NCI-H526 treated with DMSO at 0.1 percent for 48 hours (cell line): ENCODE results near the gene PSORS1C1.
"Not testable (repeated sequence)": the region's sequence is repeated elsewhere in the genome, so short reads cannot be mapped to it uniquely, and the experiment has no call there.

Experiments
- DNase-seq: peaks from one replicate; lab custom pipeline; 2025; lab: John Stamatoyannopoulos, UW

PSORS1C1 gene

DNA sequence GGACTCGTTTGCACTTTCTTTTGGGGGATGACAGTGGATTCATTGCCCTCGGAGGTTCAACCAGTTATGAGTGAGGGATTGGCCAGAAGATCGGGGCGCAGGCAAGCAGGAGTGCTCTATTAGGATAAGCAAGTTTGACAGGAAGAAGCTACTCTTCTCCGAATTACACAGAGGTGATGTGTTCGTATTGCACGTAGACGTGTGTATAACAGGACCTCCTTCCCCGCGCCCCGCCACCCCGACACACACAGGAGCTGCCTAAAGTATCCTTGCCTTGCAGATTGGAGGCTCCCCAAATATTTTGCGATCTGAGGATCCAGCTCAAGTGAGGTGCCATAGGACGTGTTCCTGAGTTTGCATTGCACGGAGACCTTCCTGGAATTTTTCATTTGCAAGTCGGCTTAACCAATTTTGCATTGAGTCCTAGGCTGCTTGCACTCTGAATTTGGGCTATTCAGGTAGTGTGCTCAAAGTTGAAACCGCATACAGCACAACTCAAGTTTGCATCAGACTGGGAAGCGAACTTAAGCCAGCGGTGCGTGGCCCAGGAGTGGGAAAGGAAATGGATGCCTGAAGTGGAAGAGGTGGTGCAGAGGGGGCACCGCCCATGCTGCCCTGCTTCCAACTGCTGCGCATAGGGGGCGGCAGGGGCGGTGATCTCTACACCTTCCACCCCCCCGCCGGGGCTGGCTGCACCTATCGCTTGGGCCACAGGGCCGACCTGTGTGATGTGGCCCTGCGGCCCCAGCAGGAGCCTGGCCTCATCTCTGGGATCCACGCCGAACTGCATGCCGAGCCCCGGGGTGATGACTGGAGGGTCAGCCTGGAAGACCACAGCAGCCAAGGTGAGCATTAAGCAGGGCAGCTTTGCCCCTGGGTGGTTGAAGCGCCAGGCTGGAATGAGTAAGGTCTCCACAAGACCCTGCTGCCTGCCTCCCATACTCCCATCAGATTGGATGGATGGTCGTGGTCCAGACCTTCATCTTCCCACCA is 44.6 kb downstream of the PSORS1C1 start:
- DNase-seq = peak; percentile 34

DNA sequence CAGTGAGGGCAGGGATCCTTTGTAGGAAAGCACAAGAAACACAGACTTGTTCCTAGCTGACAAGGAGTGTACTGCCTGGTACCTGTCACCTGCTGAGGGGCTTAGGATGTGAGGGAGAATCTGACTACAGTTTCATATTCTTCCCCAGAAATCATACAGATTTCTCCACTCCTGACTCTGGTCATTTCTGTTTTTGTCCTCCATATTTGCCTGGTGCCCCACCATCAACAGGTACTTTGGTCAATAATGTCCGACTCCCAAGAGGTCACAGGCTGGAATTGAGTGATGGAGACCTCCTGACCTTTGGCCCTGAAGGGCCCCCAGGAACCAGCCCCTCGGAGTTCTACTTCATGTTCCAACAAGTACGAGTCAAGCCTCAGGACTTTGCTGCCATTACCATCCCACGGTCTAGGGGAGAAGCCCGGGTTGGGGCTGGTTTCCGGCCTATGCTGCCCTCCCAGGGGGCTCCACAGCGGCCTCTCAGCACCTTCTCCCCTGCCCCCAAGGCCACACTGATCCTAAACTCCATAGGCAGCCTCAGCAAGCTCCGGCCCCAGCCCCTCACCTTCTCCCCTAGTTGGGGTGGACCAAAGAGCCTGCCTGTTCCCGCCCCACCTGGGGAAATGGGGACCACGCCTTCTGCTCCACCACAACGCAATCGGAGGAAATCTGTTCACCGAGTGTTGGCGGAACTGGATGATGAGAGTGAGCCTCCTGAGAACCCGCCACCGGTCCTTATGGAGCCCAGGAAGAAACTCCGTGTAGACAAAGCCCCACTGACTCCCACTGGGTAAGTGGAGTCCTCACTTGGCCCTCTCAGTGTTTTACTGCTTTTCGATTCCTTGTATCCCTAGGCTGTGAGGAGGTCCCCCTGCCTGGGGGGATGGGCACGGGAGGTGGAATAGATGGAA is 46.9 kb downstream of the PSORS1C1 start:
- no peak for DNase-seq

DNA sequence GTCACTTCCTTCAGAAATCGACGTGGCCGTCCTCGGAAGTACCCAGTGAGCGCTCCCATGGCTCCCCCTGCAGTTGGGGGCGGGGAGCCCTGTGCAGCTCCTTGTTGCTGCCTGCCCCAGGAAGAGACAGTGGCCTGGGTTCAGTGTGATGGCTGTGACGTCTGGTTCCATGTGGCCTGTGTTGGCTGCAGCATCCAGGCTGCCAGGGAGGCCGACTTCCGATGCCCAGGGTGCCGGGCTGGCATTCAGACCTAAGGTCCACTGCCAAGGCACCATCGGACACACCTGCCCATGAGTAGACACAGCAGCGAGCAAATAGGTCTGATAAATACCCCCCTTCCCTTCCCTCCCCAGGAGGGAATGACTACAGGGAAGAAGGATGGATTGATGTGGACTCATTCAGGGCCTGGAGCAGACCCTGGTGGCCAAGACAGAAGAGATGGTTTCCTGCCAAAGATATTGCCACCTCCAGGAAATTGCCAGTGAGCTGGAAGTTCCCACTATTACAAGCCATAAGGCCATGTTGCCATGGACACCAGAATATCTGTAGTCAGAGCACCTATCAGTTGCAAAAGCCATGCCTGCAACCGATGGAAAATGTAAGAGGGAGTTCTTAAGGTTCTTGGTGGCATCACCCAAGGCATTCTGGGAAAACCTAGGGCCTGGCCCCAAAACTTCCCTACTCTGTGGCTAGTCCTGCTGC is 48.0 kb downstream of the PSORS1C1 start:
- no peak for DNase-seq

DNA sequence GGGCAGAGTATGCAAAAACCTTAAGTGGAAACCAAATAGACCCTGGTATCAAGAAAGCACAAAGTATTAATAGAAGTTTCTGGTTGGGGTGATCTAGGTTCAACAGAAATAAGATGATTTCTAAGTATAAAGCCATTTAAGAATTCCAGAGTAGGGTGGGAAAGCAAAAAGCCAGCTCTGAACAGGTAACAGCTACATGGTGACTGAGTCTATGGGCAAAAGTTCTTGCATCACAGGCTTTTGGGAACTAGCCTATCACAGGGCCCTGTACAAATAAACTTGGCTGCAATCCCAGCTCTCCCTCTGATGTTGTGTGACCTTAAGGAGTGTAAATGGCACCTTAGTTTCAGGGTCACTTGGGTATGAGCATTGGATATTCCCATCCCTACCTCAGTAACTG is 49.3 kb downstream of the PSORS1C1 start:
- no peak for DNase-seq

DNA sequence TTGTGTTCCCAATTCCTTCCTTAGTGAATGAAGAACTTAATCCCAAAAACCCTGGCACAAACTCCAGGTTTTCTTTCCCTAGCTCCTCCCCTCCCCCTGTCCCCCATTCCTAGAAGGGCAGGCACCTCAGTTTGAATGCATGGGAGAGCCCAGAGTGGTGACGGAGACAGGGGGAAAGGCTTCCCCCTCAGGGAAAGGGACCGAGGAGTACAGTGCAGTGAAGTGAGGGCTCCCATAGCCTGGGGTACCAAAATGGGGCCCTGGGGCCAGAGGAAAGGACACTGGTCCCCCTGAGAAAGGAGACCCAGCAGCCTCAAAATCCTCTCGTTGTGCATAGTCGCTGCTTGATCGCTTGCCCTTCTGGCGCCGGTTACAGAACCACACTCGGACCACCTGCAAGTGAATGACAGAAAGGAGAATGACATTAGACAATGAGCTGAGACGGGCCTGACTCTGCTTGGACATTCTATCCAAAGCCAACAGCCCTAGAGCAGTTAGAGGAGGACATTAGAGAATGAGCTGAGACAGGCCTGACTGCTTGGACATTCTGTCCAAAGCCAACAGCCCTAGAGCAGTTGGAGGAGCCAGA is 50.0 kb downstream of the PSORS1C1 start:
- not testable (repeated sequence) for DNase-seq

DNA sequence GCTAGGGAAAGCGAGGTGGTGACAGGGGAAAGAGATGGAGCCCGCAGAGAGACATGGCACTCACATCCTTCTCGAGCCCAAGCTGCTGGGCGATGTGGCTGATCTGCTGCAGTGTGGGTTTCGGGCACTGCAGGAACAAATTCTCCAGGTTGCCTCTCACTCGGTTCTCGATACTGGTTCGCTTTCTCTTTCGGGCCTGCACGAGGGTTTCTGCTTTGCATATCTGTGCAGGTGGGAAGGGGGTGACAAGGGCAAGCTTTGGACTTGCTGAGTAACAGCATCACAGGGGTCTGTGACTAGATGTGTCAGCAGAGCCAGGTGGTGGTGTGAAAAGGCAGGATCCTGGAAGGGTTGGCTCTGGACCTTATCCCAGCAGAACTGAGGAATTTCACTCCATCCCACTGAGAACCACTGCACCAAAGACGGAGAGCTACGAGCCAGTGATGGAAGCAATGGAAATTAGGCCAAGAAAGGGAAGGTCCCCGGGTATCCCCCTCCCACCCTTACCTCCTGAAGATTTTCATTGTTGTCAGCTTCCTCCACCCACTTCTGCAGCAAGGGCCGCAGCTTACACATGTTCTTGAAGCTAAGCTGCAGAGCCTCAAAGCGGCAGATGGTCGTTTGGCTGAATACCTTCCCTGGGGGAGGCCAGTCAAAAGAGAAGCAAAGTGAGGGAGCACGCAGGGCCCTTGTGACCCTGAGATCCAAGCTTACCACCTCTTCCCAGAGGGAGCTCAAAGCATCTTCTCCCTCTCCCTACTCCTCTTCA is 50.6 kb downstream of the PSORS1C1 start:
- DNase-seq = peak; percentile 27

DNA sequence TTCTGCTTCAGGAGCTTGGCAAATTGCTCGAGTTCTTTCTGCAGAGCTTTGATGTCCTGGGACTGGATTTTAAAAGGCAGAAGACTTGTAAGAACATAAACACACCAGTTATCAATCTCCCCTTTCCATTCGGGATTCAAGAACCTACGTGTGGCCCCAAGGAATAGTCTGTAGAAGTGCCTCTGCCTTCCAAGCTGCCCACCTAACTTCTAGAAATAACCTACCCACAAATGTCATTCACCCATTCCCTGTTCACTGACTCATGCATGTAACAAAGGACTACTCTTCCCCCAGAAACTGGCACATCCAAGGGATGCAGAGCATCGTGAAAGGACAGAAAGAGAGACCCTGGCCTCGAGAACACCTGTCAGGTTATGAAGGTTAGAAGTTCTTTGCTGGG is 51.4 kb downstream of the PSORS1C1 start:
- DNase-seq = no peak

DNA sequence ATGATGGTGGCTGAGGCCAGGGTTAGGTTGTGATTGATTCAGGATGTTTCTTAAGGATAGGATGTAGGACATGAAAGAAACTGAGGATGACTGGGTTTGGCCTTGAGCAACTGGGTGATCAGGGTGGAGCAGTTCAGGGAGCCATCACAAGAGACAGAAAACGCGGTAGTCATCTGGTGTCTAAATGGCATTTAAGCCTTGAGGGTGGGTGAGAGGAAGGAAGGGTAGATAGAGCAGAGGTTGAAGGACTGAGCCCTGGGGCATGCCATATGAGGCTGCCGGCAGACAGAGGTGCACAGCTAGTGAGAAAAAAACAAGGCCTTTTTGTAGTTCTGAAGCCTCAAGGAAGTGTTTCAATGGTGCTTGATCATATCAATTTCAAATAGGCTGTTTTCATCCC is 54.0 kb downstream of the PSORS1C1 start:
- DNase-seq = no peak

DNA sequence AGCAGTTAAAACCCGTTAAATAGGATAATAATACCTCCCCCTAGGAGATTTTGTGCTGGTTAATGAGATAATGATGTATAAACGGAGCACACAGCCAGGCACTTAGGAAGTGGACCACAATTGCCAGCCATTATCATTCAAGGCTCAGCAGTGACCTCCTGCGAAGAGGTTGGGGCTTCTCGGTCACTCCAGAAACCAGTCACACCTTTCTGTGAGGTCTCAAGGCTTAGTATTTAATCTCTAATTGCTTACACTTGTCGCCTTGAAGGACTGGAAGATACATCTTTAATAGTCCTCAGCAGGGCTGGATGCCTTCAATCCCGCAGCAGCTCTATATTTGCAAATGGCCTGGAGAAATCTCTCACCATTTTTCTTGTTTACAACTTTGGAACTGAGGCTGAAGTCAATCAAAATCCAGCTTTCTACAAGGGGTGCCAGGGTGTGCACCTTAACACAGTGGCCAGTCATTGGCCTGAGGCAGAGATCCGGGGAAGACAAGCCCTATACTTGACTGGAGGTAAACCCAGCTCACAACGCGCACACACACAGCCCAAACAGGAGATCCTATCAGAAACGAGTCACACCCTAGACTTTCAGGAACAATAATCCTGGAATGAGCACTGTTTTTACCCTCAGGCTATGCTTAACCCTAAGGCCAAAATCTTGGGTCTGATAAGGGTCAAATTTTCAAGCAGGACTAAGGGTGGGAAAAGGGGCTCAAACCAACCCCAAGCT is 54.7 kb downstream of the PSORS1C1 start:
- DNase-seq = no peak

DNA sequence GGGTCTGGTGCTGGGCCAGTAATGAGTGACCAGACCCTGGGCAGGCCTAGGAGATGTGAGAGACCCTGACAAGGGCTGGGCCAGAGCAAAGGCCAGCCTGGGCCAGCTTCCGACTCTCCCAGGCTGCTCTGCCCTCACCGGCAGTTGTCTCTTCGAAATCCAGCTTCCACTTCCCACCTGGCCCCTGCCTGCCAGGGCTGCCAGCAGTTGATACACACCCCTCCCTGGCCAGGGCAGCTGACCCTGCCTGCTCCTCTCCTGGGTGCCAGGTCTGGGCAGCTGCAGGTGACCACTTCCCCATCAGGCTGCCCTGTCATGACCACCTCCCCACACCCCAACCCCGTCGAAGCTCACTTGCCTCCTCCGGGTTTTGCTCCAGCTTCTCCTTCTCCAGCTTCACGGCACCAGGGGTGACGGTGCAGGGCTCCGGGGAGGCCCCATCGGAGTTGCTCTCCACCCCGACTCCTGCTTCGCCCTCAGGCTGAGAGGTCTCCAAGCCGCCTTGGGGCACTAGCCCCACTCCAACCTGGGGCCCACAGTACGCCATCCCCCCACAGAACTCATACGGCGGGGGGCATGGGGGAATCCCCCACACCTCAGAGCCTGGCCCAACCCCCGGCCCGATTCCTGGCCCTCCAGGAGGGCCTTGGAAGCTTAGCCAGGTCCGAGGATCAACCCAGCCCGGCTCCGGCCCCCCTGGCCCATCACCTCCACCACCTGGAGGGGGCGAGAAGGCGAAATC is 55.4 kb downstream of the PSORS1C1 start:
- not testable (repeated sequence) for DNase-seq

DNA sequence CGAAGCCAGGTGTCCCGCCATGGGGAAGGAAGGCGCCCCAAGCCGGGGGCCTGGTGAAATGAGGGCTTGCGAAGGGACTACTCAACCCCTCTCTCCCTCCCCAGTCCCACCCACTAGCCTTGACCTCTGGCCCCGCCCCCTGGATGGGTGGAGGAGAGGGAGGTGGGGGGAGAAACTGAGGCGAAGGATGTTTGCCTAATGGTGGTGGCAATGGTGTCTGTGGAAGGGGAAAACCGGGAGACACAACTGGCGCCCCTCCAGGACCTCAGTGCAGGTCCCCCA is 55.9 kb downstream of the PSORS1C1 start, which contains the start of gene POU5F1:
TSS of gene POU5F1 (minus strand) at position 83 of the 282 bp plus-strand sequence. CDS start at position 21, 62 bp downstream.
- no peak for DNase-seq

DNA sequence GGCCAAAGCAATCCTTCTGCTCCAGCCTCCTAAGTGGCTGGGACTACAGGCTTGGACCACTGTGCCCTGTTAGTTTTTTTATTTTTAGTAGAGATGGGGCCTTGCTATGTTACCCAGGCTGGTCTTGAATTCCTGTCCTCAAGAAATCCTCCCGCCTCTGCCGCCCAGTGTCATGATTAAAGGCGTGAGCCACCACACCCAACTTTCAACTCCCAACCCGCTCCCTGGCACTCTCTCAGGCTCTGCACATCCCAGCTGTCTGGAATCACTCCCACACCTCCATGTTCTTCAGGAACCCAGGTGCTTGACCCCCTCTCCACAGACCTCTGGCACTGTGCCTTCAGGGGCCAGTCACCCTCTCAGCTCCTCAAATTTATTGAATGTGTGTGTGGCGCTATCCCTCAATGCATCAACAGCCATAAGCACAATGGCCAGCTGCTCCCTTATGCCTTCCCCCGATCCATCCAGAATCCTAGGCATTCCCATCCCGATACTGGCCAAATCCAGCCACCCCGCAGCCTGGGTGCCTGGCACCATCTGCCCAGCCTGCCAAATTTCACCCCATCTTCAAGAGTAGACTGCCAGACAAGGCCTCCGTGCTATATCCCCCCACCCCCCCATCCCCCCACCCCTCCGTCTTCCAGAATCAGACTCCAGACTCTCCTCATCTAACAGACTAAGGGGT is 56.5 kb downstream of the PSORS1C1 start:
- DNase-seq = no peak

DNA sequence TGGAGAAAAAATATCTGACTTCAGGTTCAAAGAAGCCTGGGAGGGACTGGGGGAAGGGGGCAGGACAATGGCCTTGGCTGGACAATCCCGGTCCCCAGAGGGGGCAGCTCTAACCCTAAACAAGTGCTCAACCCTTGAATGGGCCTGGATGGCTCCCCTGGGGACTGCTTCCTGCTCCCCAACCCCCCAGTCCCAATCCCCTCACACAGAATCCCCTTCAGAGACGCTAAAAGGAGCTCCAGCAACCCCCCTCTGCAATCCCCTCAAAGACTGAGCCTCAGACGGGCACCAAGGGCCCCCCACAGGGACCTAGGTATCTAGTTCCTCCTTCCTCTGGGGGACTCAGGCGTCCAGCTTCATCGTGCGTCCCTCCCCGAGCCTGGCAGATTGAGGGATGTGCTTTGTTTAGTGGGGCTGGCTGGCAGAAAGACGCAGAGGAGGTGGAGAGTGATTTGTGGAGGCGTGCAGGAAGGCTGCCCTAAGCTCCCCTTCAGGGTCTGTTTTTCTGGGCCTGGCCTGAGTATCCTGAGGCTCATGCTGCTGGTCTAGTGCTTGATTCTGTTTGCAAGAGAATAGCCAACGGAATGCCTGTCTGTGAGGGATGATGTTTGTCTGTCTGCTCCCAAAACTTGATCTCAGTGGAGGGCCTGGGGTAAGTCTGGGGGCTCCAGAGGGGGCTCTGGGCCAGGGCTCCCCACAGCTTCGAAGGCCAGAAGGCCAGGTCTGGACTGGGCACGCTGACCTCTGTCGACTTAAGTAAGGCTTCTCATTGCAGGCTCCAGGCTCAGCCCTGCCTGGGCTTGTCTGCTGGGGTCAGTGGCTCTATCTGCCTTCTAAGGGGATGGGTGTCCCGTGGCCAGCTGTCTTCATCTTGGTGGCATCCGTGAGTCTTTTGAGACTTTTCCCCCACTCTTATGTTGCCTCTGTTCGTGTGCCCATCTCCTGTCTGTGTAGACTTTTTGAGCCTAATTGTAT is 57.6 kb downstream of the PSORS1C1 start:
- no peak for DNase-seq

DNA sequence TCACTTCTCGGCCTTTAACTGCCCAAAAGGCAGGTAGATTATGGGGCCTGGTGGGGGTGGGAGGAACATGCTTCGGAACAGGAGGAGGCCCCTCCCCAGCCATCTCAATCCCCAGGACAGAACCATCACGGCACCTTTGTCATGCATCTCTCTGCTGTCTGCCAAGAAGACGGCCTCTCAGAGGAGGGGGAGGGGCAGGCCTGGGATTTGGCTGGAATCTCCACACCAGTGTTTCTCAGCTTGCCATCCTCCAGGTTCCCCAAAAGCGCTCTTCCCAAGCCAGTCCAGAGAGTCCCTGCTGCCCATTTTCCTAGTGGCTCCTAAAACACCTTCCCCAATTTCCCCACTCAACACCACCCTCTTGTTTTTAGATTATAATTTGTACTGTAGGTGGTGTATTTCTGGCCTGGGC is 58.4 kb downstream of the PSORS1C1 start:
- DNase-seq = no peak

DNA sequence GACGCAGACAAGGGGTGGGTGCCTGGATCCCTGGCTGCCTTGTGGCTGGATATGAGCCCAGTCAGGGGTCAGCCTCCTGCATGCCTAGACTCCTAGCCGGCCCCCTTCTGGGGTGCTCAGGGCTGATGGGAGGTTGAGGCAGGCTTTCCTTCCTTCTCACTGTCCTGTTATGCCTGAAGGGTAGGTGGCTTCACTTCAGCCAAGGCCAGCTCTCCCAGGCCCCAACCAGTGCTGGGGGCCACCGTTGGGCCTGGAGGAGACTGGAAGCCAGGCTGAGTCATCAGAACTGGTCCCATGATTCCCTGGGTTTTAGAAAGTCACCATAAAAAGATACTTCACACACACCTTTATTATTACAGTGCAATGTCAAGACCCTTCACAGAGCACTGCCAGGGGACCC is 58.8 kb downstream of the PSORS1C1 start:
- no peak for DNase-seq

DNA sequence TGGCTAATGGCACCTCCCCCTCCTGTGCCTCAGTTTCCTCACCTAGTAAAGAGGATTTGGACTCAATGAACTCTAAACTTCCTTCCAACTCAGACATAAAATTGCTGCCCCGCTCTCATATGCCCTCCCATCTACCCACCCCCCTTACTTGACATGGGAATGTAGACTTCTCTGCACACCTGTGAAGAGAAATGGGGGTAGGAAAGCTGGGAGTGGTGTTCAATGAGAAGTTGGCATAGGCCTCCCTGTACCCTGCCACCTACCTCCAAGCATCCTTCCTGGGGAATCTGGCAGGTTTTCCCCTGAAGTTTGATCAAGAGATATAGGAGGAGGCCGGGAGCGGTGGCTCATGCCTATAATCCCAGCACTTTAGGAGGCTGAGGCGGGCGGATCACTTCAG is 59.8 kb downstream of the PSORS1C1 start:
- DNase-seq = no peak

DNA sequence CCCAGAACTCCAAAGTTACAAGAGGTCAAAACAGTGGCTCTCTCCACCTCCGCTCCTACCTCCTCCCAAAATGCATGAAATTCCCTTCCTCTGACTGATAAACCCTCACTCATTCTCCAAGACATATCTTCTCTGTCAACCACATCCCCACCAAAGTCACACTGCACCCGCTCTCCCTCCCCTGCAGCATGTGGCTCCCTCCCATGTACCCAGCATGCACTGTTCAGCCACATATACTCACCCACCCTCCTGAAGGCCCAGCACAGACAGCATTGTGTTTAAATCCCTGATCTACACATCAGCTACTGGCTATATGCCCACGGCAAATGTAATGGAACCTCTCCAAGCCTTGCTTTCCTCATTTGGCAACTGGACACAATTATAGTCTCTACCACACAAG is 61.4 kb downstream of the PSORS1C1 start:
- DNase-seq = no peak
